IMR-90 (cell line): ENCODE data around the gene LIPE. TPM values are rescaled to one million over a fixed set of nuclear protein-coding genes. Genes with fewer than 3 reads are reported as not detected.

ENCODE experiments used
- ATAC-seq: fragments of 200-7000 bp; cut with Tn5 transposase; 2 replicates; pipeline ENCODE4 v1.9.1; 2020; ENCODE audit warnings: low read depth, mild to moderate bottlenecking, moderate library complexity
- BruUV-seq: library from RNA; stranded (reverse); fragments of 400-500 nt; replicated peaks from 2 replicates; lab custom pipeline; 2021; lab: Mats Ljungman, UMichigan
- CTCF ChIA-PET: fragments of 300-600 bp; formaldehyde crosslinking; extraction: SDS; loops from one replicate; lab custom pipeline; 2021; ENCODE audit warnings: antibody characterized with exemption; lab: Yijun Ruan, JAX
- POLR2A ChIA-PET: fragments of 300-600 bp; sonication (Branson Sonifier 250); formaldehyde crosslinking; loops from one replicate; lab custom pipeline; 2022; ENCODE audit warnings: antibody characterized with exemption; ENCODE audit not compliant: unreplicated experiment; lab: Charles Lee
- DNase-seq: peaks from one replicate; pipeline ENCODE4 v3.0.0; 2013
- H2AFZ ChIP-seq: replicated peaks from 2 replicates; pipeline ENCODE3; 2013; ENCODE audit warnings: low read length, mild to moderate bottlenecking; ENCODE audit not compliant: poor library complexity
- H2AK5ac ChIP-seq: 2 replicates; pipeline ENCODE4 v1.6.1; 2013; ENCODE audit warnings: low read depth, low read length, inconsistent platforms
- H2AK9ac ChIP-seq: replicated peaks from 2 replicates; pipeline ENCODE3; 2013; ENCODE audit warnings: mild to moderate bottlenecking, low read depth, low read length, moderate library complexity; ENCODE audit not compliant: poor library complexity
- H2BK120ac ChIP-seq: 2 replicates; pipeline ENCODE4 v1.6.1; 2013; ENCODE audit warnings: low read depth, low read length, inconsistent platforms
- H2BK15ac ChIP-seq: 3 replicates; pipeline ENCODE4 v1.6.1; 2013; ENCODE audit warnings: low read depth, low read length, inconsistent platforms
- H2BK20ac ChIP-seq: 2 replicates; pipeline ENCODE4 v1.6.1; 2013; ENCODE audit warnings: low read depth, mild to moderate bottlenecking, inconsistent platforms, low read length, moderate library complexity
- H2BK5ac ChIP-seq: 2 replicates; pipeline ENCODE4 v1.6.1; 2013; ENCODE audit warnings: mild to moderate bottlenecking, low read depth, low read length, inconsistent platforms; ENCODE audit not compliant: poor library complexity, severe bottlenecking
- H3K14ac ChIP-seq: replicated peaks from 2 replicates; pipeline ENCODE4 v1.6.1; 2013; ENCODE audit warnings: low read depth, low read length, inconsistent platforms
- H3K18ac ChIP-seq: 2 replicates; pipeline ENCODE4 v1.6.1; 2013; ENCODE audit warnings: low read depth, low read length, control low read depth
- H3K23ac ChIP-seq: 2 replicates; pipeline ENCODE4 v1.6.1; 2013; ENCODE audit warnings: low read depth, low read length, inconsistent platforms
- H3K27ac ChIP-seq: 2 replicates; pipeline ENCODE4 v1.5.1; 2013; ENCODE audit warnings: mild to moderate bottlenecking, control low read depth, low read length; ENCODE audit not compliant: insufficient read depth
- H3K27me3 ChIP-seq: 2 replicates; pipeline ENCODE4 v1.6.1; 2013; ENCODE audit warnings: low read length; ENCODE audit not compliant: control insufficient read depth, insufficient read depth
- H3K36me3 ChIP-seq: 2 replicates; pipeline ENCODE4 v1.6.1; 2013; ENCODE audit warnings: low read length, mixed read lengths; ENCODE audit not compliant: control insufficient read depth, insufficient read depth
- H3K4ac ChIP-seq: 2 replicates; pipeline ENCODE4 v1.6.1; 2013; ENCODE audit warnings: low read depth, low read length, inconsistent platforms
- H3K4me1 ChIP-seq: 2 replicates; pipeline ENCODE4 v1.6.1; 2013; ENCODE audit warnings: low read length, mixed read lengths; ENCODE audit not compliant: control insufficient read depth, insufficient read depth
- H3K4me2 ChIP-seq: 2 replicates; pipeline ENCODE4 v1.6.1; 2013; ENCODE audit warnings: low read depth, mild to moderate bottlenecking, control low read depth, low read length, moderate library complexity
- H3K4me3 ChIP-seq: 2 replicates; pipeline ENCODE4 v1.5.1; 2013; ENCODE audit warnings: low read depth, mild to moderate bottlenecking, control low read depth, low read length, moderate library complexity; ENCODE audit not compliant: insufficient read depth
- H3K56ac ChIP-seq: 2 replicates; pipeline ENCODE4 v1.6.1; 2013; ENCODE audit warnings: low read length, inconsistent platforms; ENCODE audit not compliant: insufficient read depth; ENCODE audit errors: extremely low read depth
- H3K79me1 ChIP-seq, 2 experiments: 2 replicates each; pipeline ENCODE4 v1.6.1; 2013; ENCODE audit warnings: low read length in 2 of 2, inconsistent platforms in 1 of 2, low read depth in 1 of 2
- H3K9ac ChIP-seq: 2 replicates; pipeline ENCODE4 v1.6.1; 2013; ENCODE audit warnings: low read depth, low read length, control low read depth
- H3K9me1 ChIP-seq: 2 replicates; pipeline ENCODE4 v1.6.1; 2013; ENCODE audit warnings: low read length, inconsistent platforms; ENCODE audit not compliant: insufficient read depth
- H3K9me3 ChIP-seq: 2 replicates; pipeline ENCODE4 v1.6.1; 2013; ENCODE audit warnings: low read length; ENCODE audit not compliant: control insufficient read depth, insufficient read depth
- H4K20me1 ChIP-seq: 2 replicates; pipeline ENCODE4 v1.6.1; 2013; ENCODE audit warnings: low read length, inconsistent platforms; ENCODE audit not compliant: insufficient read depth
- H4K5ac ChIP-seq: 2 replicates; pipeline ENCODE4 v1.6.1; 2013; ENCODE audit warnings: mild to moderate bottlenecking, low read depth, low read length, control low read depth
- H4K8ac ChIP-seq, 2 experiments: 2 replicates each; pipeline ENCODE4 v1.6.1; 2013; ENCODE audit warnings: low read depth in 2 of 2, low read length in 2 of 2, control low read depth in 1 of 2, inconsistent platforms in 1 of 2
- H4K91ac ChIP-seq: 2 replicates; pipeline ENCODE4 v1.6.1; 2013; ENCODE audit warnings: low read depth, low read length, inconsistent platforms; ENCODE audit not compliant: insufficient read depth
- CEBPB ChIP-seq: IDR thresholded peaks from 2 replicates; pipeline ENCODE4 v1.6.1; 2012; ENCODE audit warnings: low read depth, low read length, improper control_type of control experiment
- CHD1 ChIP-seq: IDR thresholded peaks from 2 replicates; pipeline ENCODE4 v1.6.1; 2012; ENCODE audit warnings: low read depth, low read length, improper control_type of control experiment
- FOS ChIP-seq: fragments of 150-350 bp; IDR thresholded peaks from 2 replicates; pipeline ENCODE4 v1.6.1; 2016; ENCODE audit warnings: low read depth, low read length
- MAFK ChIP-seq: IDR thresholded peaks from 2 replicates; pipeline ENCODE4 v1.6.1; 2012; ENCODE audit warnings: low read depth, low read length, improper control_type of control experiment
- MAZ ChIP-seq: IDR thresholded peaks from 2 replicates; pipeline ENCODE4 v1.6.1; 2012; ENCODE audit warnings: low read depth, mild to moderate bottlenecking, low read length, improper control_type of control experiment, moderate library complexity, borderline replicate concordance
- MXI1 ChIP-seq: IDR thresholded peaks from 2 replicates; pipeline ENCODE4 v1.6.1; 2012; ENCODE audit warnings: low read depth, mild to moderate bottlenecking, low read length, moderate library complexity, borderline replicate concordance
- NFE2L2 ChIP-seq: fragments of 150-350 bp; IDR thresholded peaks from 2 replicates; pipeline ENCODE4 v1.6.1; 2016; ENCODE audit warnings: low read depth, mild to moderate bottlenecking, low read length
- RCOR1 ChIP-seq: IDR thresholded peaks from 2 replicates; pipeline ENCODE4 v1.6.1; 2012; ENCODE audit warnings: mild to moderate bottlenecking, low read length, improper control_type of control experiment; ENCODE audit not compliant: insufficient replicate concordance
- SMC3 ChIP-seq: fragments of 150-350 bp; IDR thresholded peaks from 2 replicates; pipeline ENCODE4 v1.6.1; 2016; ENCODE audit warnings: low read depth, mild to moderate bottlenecking, antibody characterized with exemption, low read length, moderate library complexity
- USF2 ChIP-seq: fragments of 150-350 bp; IDR thresholded peaks from 2 replicates; pipeline ENCODE4 v1.6.1; 2017; ENCODE audit warnings: mild to moderate bottlenecking, antibody characterized with exemption, low read length, low read depth
- WGBS, 2 experiments: methylation state at CpG; one replicate each; pipeline versions ENCODE4 v1.1.5 to v1.1.7; 2013; ENCODE audit warnings: missing lambda C conversion rate in 2 of 2; ENCODE audit not compliant: insufficient read length in 1 of 2; ENCODE audit errors: extremely low coverage in 2 of 2; 5-methylcytosine and 5-hydroxymethylcytosine counted together
- dilution Hi-C: fragments of 300-500 bp; cut with HindIII; formaldehyde crosslinking; loops from one replicate; pipeline ENCODE4 v1.14.3; 2018; ENCODE audit warnings: low sequenced_read_pairs; ENCODE audit not compliant: unreplicated experiment
- in situ Hi-C: fragments of 300-500 bp; cut with MboI; formaldehyde crosslinking; loops from 3 replicates; pipeline ENCODE4 v1.14.3; 2019; ENCODE audit warnings: low sequenced_read_pairs, inconsistent platforms, mixed read lengths
- intact Hi-C: fragments of 100-400 bp; cut with micrococcal nuclease; formaldehyde crosslinking; loops from 2 replicates; pipeline ENCODE4 v1.10.0; 2022
- polyA plus RNA-seq, 3 experiments: library from polyadenylated mRNA; depleted of rRNA; stranded (reverse); fragments of >200 nt; gene quantifications; 2 replicates each; pipeline ENCODE4 v1.2.3, GENCODE V29; 2012; ENCODE audit warnings: low replicate concordance in 1 of 3
- total RNA-seq: library from RNA; depleted of rRNA; stranded (reverse); fragments of >200 nt; gene quantifications from 2 replicates; pipeline ENCODE4 v1.2.3, GENCODE V29; 2012

The LIPE gene
- total and polyA plus RNA-seq, 2 of the 4 experiments (the other 2 are of a cell fraction) = 1.1 to 5.4 TPM

GRCh38 chr19:42461700-42462324 lies 34.6 kb upstream of the LIPE start:
- H3K27me3 ChIP-seq = peaks cover 1% of the 10 kb centered on the region
- peaks cover 2% of the 10 kb centered on the region; the same call in 1 of the 2 replicates for H3K4me1 ChIP-seq
- no peak overlapping the region for H3K4me2 ChIP-seq
- H3K9ac ChIP-seq = no peak overlapping the region
- H3K79me1 ChIP-seq = no peaks in the 10 kb centered on the region
- no peak overlapping the region for H2AFZ ChIP-seq
- H4K91ac ChIP-seq = no peak overlapping the region
- DNase-seq (no peak), ATAC-seq (no peak)
- no peak overlapping the region for H2BK15ac ChIP-seq
- no peak overlapping the region for H2BK20ac ChIP-seq
- BruUV-seq = no TSS peak
- H3K18ac ChIP-seq = no peak overlapping the region
- no peak overlapping the region for H3K4ac ChIP-seq
- no CpG with 5 or more reads among the region's 4 CpGs for WGBS, 2 experiments
- H3K23ac ChIP-seq = no peak overlapping the region
- H2BK120ac ChIP-seq = no peak overlapping the region
- in situ Hi-C loops = no loop called here
- no peaks in the 10 kb centered on the region for H3K9me3 ChIP-seq
- no peak overlapping the region for H2BK5ac ChIP-seq
- ChIA-PET CTCF (no interaction called here), POLR2A (no interaction called here)
- H3K56ac ChIP-seq = no peak overlapping the region
- H2AK9ac ChIP-seq = no peak overlapping the region
- H2AK5ac ChIP-seq = no peak overlapping the region
- no peaks in the 10 kb centered on the region for H4K20me1 ChIP-seq
- intact Hi-C loops = no loop called here
- no peaks in the 10 kb centered on the region for H3K36me3 ChIP-seq
- H3K27ac ChIP-seq = no peak overlapping the region
- H3K4me3 ChIP-seq = no peak overlapping the region
- no peak overlapping the region for H3K14ac ChIP-seq
- dilution Hi-C loops = no loop called here
- H3K9me1 ChIP-seq = no peaks in the 10 kb centered on the region
- no peak overlapping the region for H4K5ac ChIP-seq
- no peak for TF ChIP-seq USF2
- TF ChIP-seq NFE2L2 = no peak
- no peak for TF ChIP-seq CEBPB
- TF ChIP-seq FOS = no peak
- TF ChIP-seq CHD1 = no peak
- TF ChIP-seq MAFK = no peak
- no peak for TF ChIP-seq SMC3
- TF ChIP-seq MAZ = no peak
- no peak for TF ChIP-seq MXI1
- no peak for TF ChIP-seq RCOR1
- no peak overlapping the region for H4K8ac ChIP-seq
